H1 (cell line): ENCODE measurements around the gene COL28A1. TPM values are rescaled to one million over a fixed set of nuclear protein-coding genes. Genes with fewer than 3 reads are reported as not detected.

Source experiments
- CTCF ChIA-PET: fragments of 300-600 bp; sonication (Branson Sonifier 250); formaldehyde crosslinking; loops from one replicate; lab custom pipeline; 2021; ENCODE audit not compliant: partially characterized antibody; lab: Charles Lee
- POLR2A ChIA-PET: fragments of 300-600 bp; sonication (Branson Sonifier 250); formaldehyde crosslinking; loops from one replicate; lab custom pipeline; 2021; ENCODE audit warnings: inconsistent platforms; ENCODE audit not compliant: partially characterized antibody; lab: Charles Lee
- DNase-seq, 2 experiments: peaks; one replicate each; pipeline versions ENCODE4 v3.0.0 to v3.0.0-alpha.2; 2010 to 2022; ENCODE audit warnings: low spot score in 2 of 2, low read depth in 1 of 2, mixed read lengths in 1 of 2
- FAIRE-seq: peaks from 2 replicates; lab custom pipeline; 2011; peaks lifted over from hg19 to GRCh38; lab: Jason Lieb, UNC
- H2AFZ ChIP-seq: 2 replicates; pipeline ENCODE4 v1.8.1; 2012; ENCODE audit warnings: low read length, inconsistent platforms
- H2AK5ac ChIP-seq: 2 replicates; pipeline ENCODE4 v1.6.1; 2013; ENCODE audit warnings: low read depth, low read length
- H2BK120ac ChIP-seq: replicated peaks from 2 replicates; pipeline ENCODE3; 2013; ENCODE audit warnings: low read depth, low read length, inconsistent platforms
- H2BK12ac ChIP-seq: 2 replicates; pipeline ENCODE4 v1.6.1; 2013; ENCODE audit warnings: low read depth, low read length
- H2BK15ac ChIP-seq: 2 replicates; pipeline ENCODE4 v1.6.1; 2013; ENCODE audit warnings: low read length
- H2BK20ac ChIP-seq: 2 replicates; pipeline ENCODE4 v1.6.1; 2013; ENCODE audit warnings: low read length
- H2BK5ac ChIP-seq: 2 replicates; pipeline ENCODE4 v1.6.1; 2013; ENCODE audit warnings: low read depth, low read length
- H3K14ac ChIP-seq: 2 replicates; pipeline ENCODE4 v1.6.1; 2013; ENCODE audit warnings: inconsistent platforms; ENCODE audit not compliant: insufficient read length
- H3K18ac ChIP-seq: 2 replicates; pipeline ENCODE4 v1.6.1; 2013; ENCODE audit warnings: low read length; ENCODE audit errors: extremely low read depth
- H3K23ac ChIP-seq: 2 replicates; pipeline ENCODE4 v1.6.1; 2013; ENCODE audit warnings: inconsistent platforms; ENCODE audit not compliant: insufficient read length
- H3K23me2 ChIP-seq: 2 replicates; pipeline ENCODE4 v1.6.1; 2013; ENCODE audit warnings: low read depth, low read length
- H3K27ac ChIP-seq: 2 replicates; pipeline ENCODE4 v1.6.1; 2011; ENCODE audit warnings: low read depth, low read length, inconsistent platforms
- H3K27me3 ChIP-seq, 4 experiments: replicated peaks in 1 of 4; 1 replicate in 1 of 4; 2 replicates in 3 of 4; pipeline versions ENCODE4 v1.6.1 to v1.8.1; 2011 to 2013; ENCODE audit warnings: low read length in 3 of 4, mild to moderate bottlenecking in 3 of 4, inconsistent platforms in 2 of 4, mixed read lengths in 2 of 4, moderate library complexity in 1 of 4; ENCODE audit not compliant: control insufficient read depth in 3 of 4, insufficient read depth in 3 of 4; ENCODE audit errors: extremely low read depth in 1 of 4
- H3K36me3 ChIP-seq, 4 experiments: 2 replicates each; pipeline versions ENCODE4 v1.6.1 to v1.8.1; 2011 to 2013; ENCODE audit warnings: mild to moderate bottlenecking in 4 of 4, low read length in 3 of 4, moderate library complexity in 2 of 4, control low read depth in 1 of 4, inconsistent platforms in 1 of 4; ENCODE audit not compliant: insufficient read depth in 4 of 4, control insufficient read depth in 2 of 4
- H3K4ac ChIP-seq: replicated peaks from 2 replicates; pipeline ENCODE3; 2013; ENCODE audit warnings: low read length, low read depth, mixed read lengths, inconsistent platforms; ENCODE audit not compliant: insufficient read length
- H3K4me1 ChIP-seq, 4 experiments: replicated peaks in 1 of 4; 1 replicate in 1 of 4; 2 replicates in 3 of 4; pipeline versions ENCODE4 v1.6.1 to v1.8.1; 2011 to 2013; ENCODE audit warnings: low read length in 3 of 4, inconsistent platforms in 2 of 4, mixed read lengths in 1 of 4; ENCODE audit not compliant: insufficient read depth in 4 of 4, control insufficient read depth in 3 of 4
- H3K4me2 ChIP-seq, 2 experiments: 2 replicates each; pipeline versions ENCODE4 v1.6.1 to v1.8.1; 2011 to 2013; ENCODE audit warnings: low read depth in 2 of 2, low read length in 2 of 2, control low read depth in 1 of 2, inconsistent platforms in 1 of 2, mild to moderate bottlenecking in 1 of 2; ENCODE audit not compliant: insufficient read depth in 1 of 2
- H3K4me3 ChIP-seq, 4 experiments: fragments of 200-600, 300-600 bp in 1 of 4; sonication (generic), shearing (Covaris generic), sonication (Bioruptor Twin) in 1 of 4; 2 replicates each; pipeline versions ENCODE4 v1.5.1 to v1.8.1; 2011 to 2016; ENCODE audit warnings: low read length in 4 of 4, low read depth in 3 of 4, control low read depth in 2 of 4, inconsistent platforms in 2 of 4, mild to moderate bottlenecking in 2 of 4, mixed read lengths in 1 of 4, moderate library complexity in 1 of 4; ENCODE audit not compliant: insufficient read depth in 2 of 4; ENCODE audit errors: extremely low read depth in 1 of 4
- H3K56ac ChIP-seq: replicated peaks from 2 replicates; pipeline ENCODE3; 2013; ENCODE audit warnings: low read depth, mild to moderate bottlenecking, mixed read lengths, low read length, inconsistent platforms; ENCODE audit not compliant: insufficient read length
- H3K79me1 ChIP-seq: 2 replicates; pipeline ENCODE4 v1.6.1; 2013; ENCODE audit warnings: low read depth, low read length, control low read depth
- H3K79me2 ChIP-seq, 2 experiments: 2 replicates each; pipeline versions ENCODE4 v1.6.1 to v1.8.1; 2012 to 2013; ENCODE audit warnings: low read length in 2 of 2, mild to moderate bottlenecking in 2 of 2, inconsistent platforms in 1 of 2; ENCODE audit not compliant: insufficient read depth in 2 of 2, control insufficient read depth in 1 of 2
- H3K9ac ChIP-seq, 4 experiments: replicated peaks in 1 of 4; 1 replicate in 1 of 4; 2 replicates in 3 of 4; pipeline versions ENCODE4 v1.6.1 to v1.8.1; 2011 to 2013; ENCODE audit warnings: low read depth in 3 of 4, low read length in 3 of 4, control low read depth in 2 of 4, mild to moderate bottlenecking in 2 of 4, moderate library complexity in 2 of 4, inconsistent platforms in 1 of 4; ENCODE audit errors: extremely low read depth in 1 of 4
- H3K9me3 ChIP-seq, 2 experiments: 2 replicates each; pipeline versions ENCODE4 v1.6.1 to v1.8.1; 2012 to 2013; ENCODE audit warnings: mild to moderate bottlenecking in 2 of 2, moderate library complexity in 2 of 2, control low read depth in 1 of 2, inconsistent platforms in 1 of 2, low read depth in 1 of 2, low read length in 1 of 2, mixed read lengths in 1 of 2; ENCODE audit not compliant: insufficient read depth in 2 of 2
- H4K20me1 ChIP-seq, 2 experiments: replicated peaks in 1 of 2; 2 replicates each; pipeline versions ENCODE3 to v1.8.1; 2011 to 2013; ENCODE audit warnings: inconsistent platforms in 2 of 2, low read length in 2 of 2, mild to moderate bottlenecking in 1 of 2; ENCODE audit not compliant: insufficient read depth in 2 of 2, control insufficient read depth in 1 of 2
- H4K5ac ChIP-seq: 2 replicates; pipeline ENCODE4 v1.6.1; 2013; ENCODE audit warnings: low read length, low read depth, mixed read lengths, inconsistent platforms; ENCODE audit not compliant: insufficient read length
- H4K8ac ChIP-seq: 2 replicates; pipeline ENCODE4 v1.8.0; 2013; ENCODE audit warnings: mild to moderate bottlenecking, moderate library complexity, low read length, inconsistent platforms; ENCODE audit not compliant: insufficient read depth; ENCODE audit errors: extremely low read depth
- H4K91ac ChIP-seq: replicated peaks from 2 replicates; pipeline ENCODE3; 2013; ENCODE audit warnings: low read length, mixed read lengths, inconsistent platforms; ENCODE audit not compliant: insufficient read length
- ATF2 ChIP-seq: IDR thresholded peaks from 2 replicates; pipeline ENCODE4 v1.6.1; 2012; ENCODE audit warnings: low read length, inconsistent platforms
- BRCA1 ChIP-seq: IDR thresholded peaks from 2 replicates; pipeline ENCODE4 v1.6.1; 2012; ENCODE audit warnings: low read depth, low read length, improper control_type of control experiment
- CTBP2 ChIP-seq: IDR thresholded peaks from 2 replicates; pipeline ENCODE4 v1.7.0; 2011; ENCODE audit warnings: borderline replicate concordance, mild to moderate bottlenecking, moderate library complexity, mixed read lengths, low read length; ENCODE audit not compliant: insufficient read depth, insufficient read length
- JUN ChIP-seq: IDR thresholded peaks from 2 replicates; pipeline ENCODE4 v1.6.1; 2011; ENCODE audit warnings: low read depth, mild to moderate bottlenecking, improper control_type of control experiment, low read length
- NANOG ChIP-seq: IDR thresholded peaks from 2 replicates; pipeline ENCODE4 v1.6.1; 2011; ENCODE audit warnings: low read length, low read depth, mild to moderate bottlenecking, inconsistent platforms; ENCODE audit not compliant: insufficient read depth, poor library complexity, severe bottlenecking
- SAP30 ChIP-seq: fragments of 300-600 bp; sonication (generic); IDR thresholded peaks from 2 replicates; pipeline ENCODE4 v1.7.1; 2012; ENCODE audit warnings: low read length, moderate library complexity, mild to moderate bottlenecking, inconsistent platforms; ENCODE audit not compliant: insufficient read depth, insufficient replicate concordance
- SIX5 ChIP-seq: IDR thresholded peaks from 2 replicates; pipeline ENCODE4 v1.6.1; 2011; ENCODE audit warnings: mild to moderate bottlenecking, low read depth, low read length
- TCF12 ChIP-seq: IDR thresholded peaks from 2 replicates; pipeline ENCODE4 v1.6.1; 2011; ENCODE audit warnings: low read depth, mild to moderate bottlenecking, low read length
- WGBS, 2 experiments: shearing (Covaris generic) in 1 of 2; methylation state at CpG; one replicate each; pipeline versions ENCODE4 v1.1.6 to v1.1.7; 2013 to 2015; ENCODE audit warnings: low lambda C conversion rate in 2 of 2, mixed read lengths in 2 of 2, inconsistent platforms in 1 of 2, low coverage in 1 of 2, missing lambda C conversion rate in 1 of 2; ENCODE audit not compliant: insufficient replicate concordance in 2 of 2, insufficient coverage in 1 of 2, insufficient read length in 1 of 2; ENCODE audit errors: extremely low coverage in 1 of 2, missing lambda C conversion rate in 1 of 2; 5-methylcytosine and 5-hydroxymethylcytosine counted together
- polyA plus RNA-seq, 7 experiments: library from polyadenylated mRNA; depleted of rRNA in 3 of 7; stranded (reverse) in 5 of 7; unstranded in 2 of 7; fragments of >200 nt in 5 of 7; fragments of 200-250 nt in 2 of 7; gene quantifications; 1 replicate in 5 of 7; 2 replicates in 1 of 7; 4 replicates in 1 of 7; pipeline versions ENCODE4 v1.2.1 to v1.2.3, GENCODE V29; 2011 to 2013; ENCODE audit warnings: missing spikeins in 2 of 7, mixed read lengths in 2 of 7
- total RNA-seq: library from RNA; stranded (reverse); fragmentation: NEBNext Ultra II Directional; extraction: Animal tissue kit (Norgen Biotek cat#: 25700); gene quantifications from 2 replicates; pipeline ENCODE4 v1.2.1, GENCODE V29; 2021
- TF ChIP-seq, protein P1 (sequence below), 3 experiments: IDR thresholded peaks; 1 replicate in 2 of 3; 2 replicates in 1 of 3; pipeline versions ENCODE4 v1.5.1 to v1.6.1; 2011; ENCODE audit warnings: low read length in 3 of 3, mild to moderate bottlenecking in 3 of 3, inconsistent platforms in 2 of 3, low read depth in 1 of 3, moderate library complexity in 1 of 3; ENCODE audit not compliant: insufficient read depth in 1 of 3; ENCODE audit errors: control extremely low read depth in 1 of 3

COL28A1 gene
- total and polyA plus RNA-seq, 2 of the 8 experiments (the other 6 are each of a cell fraction or from before 2014, with no cell fraction given), result 0.22 to 0.38 TPM

DNA sequence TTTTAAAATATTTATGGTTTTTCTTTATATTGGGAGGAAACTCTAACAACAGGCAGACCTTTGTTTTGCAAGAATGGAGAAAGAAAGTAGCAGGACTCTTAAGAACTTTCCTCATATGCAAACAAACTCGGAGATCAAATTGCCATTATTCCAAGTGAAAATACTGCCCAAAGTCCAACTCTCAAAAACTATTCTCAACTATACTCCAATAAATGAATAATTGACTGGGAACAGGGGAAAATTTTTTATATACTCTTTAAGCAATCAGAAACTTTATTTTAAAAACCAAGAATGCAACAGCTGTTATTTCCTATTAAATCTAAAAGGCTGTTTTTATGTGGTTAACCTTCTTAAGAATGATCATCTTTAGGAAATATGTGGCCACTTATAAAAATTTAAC lies 101.9 kb downstream of the COL28A1 start:
- no peaks in the 10 kb centered on the region for H3K79me2 ChIP-seq
- WGBS, 2 experiments, result 35% methylated on average over 1 of the region's 1 CpG; no CpG with 5 or more reads in 1 of the 2 experiments
- no peak overlapping the region for H2BK15ac ChIP-seq
- H3K9ac ChIP-seq, result no peak overlapping the region
- no peak overlapping the region for H3K23ac ChIP-seq
- H2BK20ac ChIP-seq, result no peak overlapping the region
- no peak overlapping the region for H3K14ac ChIP-seq
- CTCF ChIA-PET, result interaction anchor here (0.8 to 3.0 kb wide), 5 partner anchors 10 to 335 kb away, joined by 3 to 17 read pairs (median 3); no protein-coding TSS in a partner anchor
- H3K4me3 ChIP-seq, result peak overlapping the region in 1 of 4 experiments; percentile 27; a peak in 1 of 8 replicates
- H2AFZ ChIP-seq, result no peak overlapping the region
- no peak overlapping the region for H2BK12ac ChIP-seq
- H4K8ac ChIP-seq, result no peak overlapping the region
- H3K9me3 ChIP-seq, result no peaks in the 10 kb centered on the region
- no peaks in the 10 kb centered on the region for H3K23me2 ChIP-seq
- no peaks in the 10 kb centered on the region for H4K20me1 ChIP-seq
- no peaks in the 10 kb centered on the region for H3K27me3 ChIP-seq
- no peak overlapping the region for H3K27ac ChIP-seq
- H2AK5ac ChIP-seq, result no peak overlapping the region
- no peak overlapping the region for H2BK5ac ChIP-seq
- FAIRE-seq (no peak), DNase-seq (no peak)
- H3K79me1 ChIP-seq, result no peaks in the 10 kb centered on the region
- H2BK120ac ChIP-seq, result no peak overlapping the region
- H3K56ac ChIP-seq, result no peak overlapping the region
- H4K91ac ChIP-seq, result no peak overlapping the region
- no peak overlapping the region for H3K4ac ChIP-seq
- H3K4me2 ChIP-seq, result peak overlapping the region in 1 of 2 experiments; percentile 39; a peak in 1 of 4 replicates
- no peaks in the 10 kb centered on the region for H3K36me3 ChIP-seq
- POLR2A ChIA-PET, result no interaction called here
- H3K18ac ChIP-seq, result no peak overlapping the region
- H4K5ac ChIP-seq, result no peak overlapping the region
- H3K4me1 ChIP-seq, result no peaks in the 10 kb centered on the region; a peak in 1 of 7 replicates
- no peak for TF ChIP-seq JUN
- TF ChIP-seq BRCA1, result no peak
- TF ChIP-seq ATF2, result no peak
- no peak for TF ChIP-seq NANOG
- no peak for TF ChIP-seq CTBP2
- no peak for TF ChIP-seq TCF12
- TF ChIP-seq, protein P1, sequence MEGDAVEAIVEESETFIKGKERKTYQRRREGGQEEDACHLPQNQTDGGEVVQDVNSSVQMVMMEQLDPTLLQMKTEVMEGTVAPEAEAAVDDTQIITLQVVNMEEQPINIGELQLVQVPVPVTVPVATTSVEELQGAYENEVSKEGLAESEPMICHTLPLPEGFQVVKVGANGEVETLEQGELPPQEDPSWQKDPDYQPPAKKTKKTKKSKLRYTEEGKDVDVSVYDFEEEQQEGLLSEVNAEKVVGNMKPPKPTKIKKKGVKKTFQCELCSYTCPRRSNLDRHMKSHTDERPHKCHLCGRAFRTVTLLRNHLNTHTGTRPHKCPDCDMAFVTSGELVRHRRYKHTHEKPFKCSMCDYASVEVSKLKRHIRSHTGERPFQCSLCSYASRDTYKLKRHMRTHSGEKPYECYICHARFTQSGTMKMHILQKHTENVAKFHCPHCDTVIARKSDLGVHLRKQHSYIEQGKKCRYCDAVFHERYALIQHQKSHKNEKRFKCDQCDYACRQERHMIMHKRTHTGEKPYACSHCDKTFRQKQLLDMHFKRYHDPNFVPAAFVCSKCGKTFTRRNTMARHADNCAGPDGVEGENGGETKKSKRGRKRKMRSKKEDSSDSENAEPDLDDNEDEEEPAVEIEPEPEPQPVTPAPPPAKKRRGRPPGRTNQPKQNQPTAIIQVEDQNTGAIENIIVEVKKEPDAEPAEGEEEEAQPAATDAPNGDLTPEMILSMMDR (IDR thresholded peaks at IDR 0.05; ENCODE audit: control extremely low read depth in 1 of 3, insufficient read depth in 1 of 3, low read depth in 1 of 3, low read length in 3 of 3), result no peak
- no peak for TF ChIP-seq SAP30
- no peak for TF ChIP-seq SIX5
